ENCODE measurements around the gene BMP3. TPM values are rescaled to one million over a fixed set of nuclear protein-coding genes. Genes with fewer than 3 reads are reported as not detected.
"Not testable (repeated sequence)": the region's sequence is repeated elsewhere in the genome, so short reads cannot be mapped to it uniquely, and the experiment has no call there.

The BMP3 gene
- polyA plus RNA-seq, 3 donors = not detected

- H3K36me3 Mint-ChIP-seq = no peaks in the 10 kb centered on the region
- no peaks in the 10 kb centered on the region for H3K27me3 Mint-ChIP-seq (ENCODE audit: low read depth in 3 of 3)
- no peak overlapping the region for H3K27ac Mint-ChIP-seq
- no peak for DNase-seq
- no peaks in the 10 kb centered on the region for H3K79me2 ChIP-seq (ENCODE audit: insufficient read depth, low read length)
- TF ChIP-seq CTCF (IDR thresholded peaks at IDR 0.05) = no peak
- intact Hi-C loops (cut with micrococcal nuclease) = no loop called here
- no peak overlapping the region for H3K4me3 ChIP-seq (replicated peaks in 1 of 3; ENCODE audit: low read depth in 2 of 3, low read length in 3 of 3)
- no peak overlapping the region for H3K9ac ChIP-seq (ENCODE audit: insufficient read depth, low read length, poor library complexity, severe bottlenecking)
- no peaks in the 10 kb centered on the region for H3K9me3 ChIP-seq (replicated peaks in 1 of 2; ENCODE audit: control insufficient read depth in 1 of 2, insufficient read depth in 1 of 2, low read length in 2 of 2)
- H3K4me1 ChIP-seq (ENCODE audit: control insufficient read depth in 1 of 2, insufficient read depth in 2 of 2, low read length in 2 of 2) = no peaks in the 10 kb centered on the region
- H3K4me1 Mint-ChIP-seq = no peaks in the 10 kb centered on the region
- H2AFZ ChIP-seq (ENCODE audit: insufficient read depth, low read depth, low read length, poor library complexity, severe bottlenecking) = no peak overlapping the region
- H4K20me1 ChIP-seq (ENCODE audit: insufficient read depth, low read length) = no peaks in the 10 kb centered on the region
- H3K36me3 ChIP-seq (replicated peaks in 1 of 2; ENCODE audit: control insufficient read depth in 1 of 2, insufficient read depth in 2 of 2, low read length in 2 of 2) = no peaks in the 10 kb centered on the region
- no peak overlapping the region for H3K4me3 Mint-ChIP-seq
- no CpG with 5 or more reads among the region's 2 CpGs for WGBS (ENCODE audit: insufficient coverage)
- peaks cover 0 to 5% (median 0%) of the 10 kb centered on the region in 7 donors for H3K9me3 Mint-ChIP-seq
- no peak overlapping the region for H3K27ac ChIP-seq (ENCODE audit: low read depth in 1 of 2, low read length in 2 of 2)
- no peak overlapping the region for H3K4me2 ChIP-seq (replicated peaks; ENCODE audit: extremely low read depth, low read length, poor library complexity, severe bottlenecking)
- no peaks in the 10 kb centered on the region for H3K27me3 ChIP-seq (ENCODE audit: control insufficient read depth in 2 of 2, insufficient read depth in 2 of 2, low read length in 2 of 2)
These were observed 26.9 kb upstream of the BMP3 start for GRCh38 chr4:81003597-81004111.

- Histone ChIP-seq H3K79me2 (ENCODE audit: insufficient read depth, low read length) (no peaks in the 10 kb centered on the region), H3K27me3 (ENCODE audit: control insufficient read depth in 2 of 2, insufficient read depth in 2 of 2, low read length in 2 of 2) (no peaks in the 10 kb centered on the region), H3K27ac (ENCODE audit: low read depth in 1 of 2, low read length in 2 of 2) (no peak overlapping the region), H2AFZ (ENCODE audit: insufficient read depth, low read depth, low read length, poor library complexity, severe bottlenecking) (no peak overlapping the region), H3K9ac (ENCODE audit: insufficient read depth, low read length, poor library complexity, severe bottlenecking) (no peak overlapping the region), H3K4me2 (replicated peaks; ENCODE audit: extremely low read depth, low read length, poor library complexity, severe bottlenecking) (no peak overlapping the region), H3K36me3 (replicated peaks in 1 of 2; ENCODE audit: control insufficient read depth in 1 of 2, insufficient read depth in 2 of 2, low read length in 2 of 2) (no peaks in the 10 kb centered on the region), H3K9me3 (replicated peaks in 1 of 2; ENCODE audit: control insufficient read depth in 1 of 2, insufficient read depth in 1 of 2, low read length in 2 of 2) (peaks cover 0 to 10% of the 10 kb centered on the region in 2 donors), H3K4me3 (replicated peaks in 1 of 3; ENCODE audit: low read depth in 2 of 3, low read length in 3 of 3) (no peak overlapping the region), H4K20me1 (ENCODE audit: insufficient read depth, low read length) (no peaks in the 10 kb centered on the region), H3K4me1 (ENCODE audit: control insufficient read depth in 1 of 2, insufficient read depth in 2 of 2, low read length in 2 of 2) (no peaks in the 10 kb centered on the region)
- no peaks in the 10 kb centered on the region for H3K36me3 Mint-ChIP-seq
- peaks cover 0 to 8% (median 4%) of the 10 kb centered on the region in 7 donors for H3K9me3 Mint-ChIP-seq
- H3K4me1 Mint-ChIP-seq = no peaks in the 10 kb centered on the region
- DNase-seq = no peak
- no peak overlapping the region for H3K27ac Mint-ChIP-seq
- intact Hi-C loops (cut with micrococcal nuclease) = no loop called here
- H3K27me3 Mint-ChIP-seq (ENCODE audit: low read depth in 3 of 3) = peaks cover 0 to 2% (median 0%) of the 10 kb centered on the region in 3 donors
- H3K4me3 Mint-ChIP-seq = no peak overlapping the region
- no peak for TF ChIP-seq CTCF (IDR thresholded peaks at IDR 0.05)
- WGBS (ENCODE audit: insufficient coverage) = no CpG with 5 or more reads among the region's 2 CpGs
These were observed 23.1 kb upstream of the BMP3 start for GRCh38 chr4:81007417-81007816.

GRCh38 chr4:81016566-81016965 lies 13.9 kb upstream of the BMP3 start:
- H2AFZ ChIP-seq (ENCODE audit: insufficient read depth, low read depth, low read length, poor library complexity, severe bottlenecking); H3K36me3 Mint-ChIP-seq; H3K27ac ChIP-seq (ENCODE audit: low read depth in 1 of 2, low read length in 2 of 2); H3K36me3 ChIP-seq (replicated peaks in 1 of 2; ENCODE audit: control insufficient read depth in 1 of 2, insufficient read depth in 2 of 2, low read length in 2 of 2); H3K4me1 ChIP-seq (ENCODE audit: control insufficient read depth in 1 of 2, insufficient read depth in 2 of 2, low read length in 2 of 2); H4K20me1 ChIP-seq (ENCODE audit: insufficient read depth, low read length); H3K4me2 ChIP-seq (replicated peaks; ENCODE audit: extremely low read depth, low read length, poor library complexity, severe bottlenecking); intact Hi-C loops (cut with micrococcal nuclease); H3K27me3 ChIP-seq (ENCODE audit: control insufficient read depth in 2 of 2, insufficient read depth in 2 of 2, low read length in 2 of 2); H3K27me3 Mint-ChIP-seq (ENCODE audit: low read depth in 3 of 3); H3K27ac Mint-ChIP-seq; H3K79me2 ChIP-seq (ENCODE audit: insufficient read depth, low read length); H3K4me3 ChIP-seq (replicated peaks in 1 of 3; ENCODE audit: low read depth in 2 of 3, low read length in 3 of 3); H3K9ac ChIP-seq (ENCODE audit: insufficient read depth, low read length, poor library complexity, severe bottlenecking); DNase-seq; H3K4me1 Mint-ChIP-seq; H3K4me3 Mint-ChIP-seq: not testable (repeated sequence)
- H3K9me3 ChIP-seq (replicated peaks in 1 of 2; ENCODE audit: control insufficient read depth in 1 of 2, insufficient read depth in 1 of 2, low read length in 2 of 2) = peaks cover 0 to 11% of the 10 kb centered on the region in 2 donors
- peaks cover 2 to 11% (median 9%) of the 10 kb centered on the region in 7 donors for H3K9me3 Mint-ChIP-seq
- no CpG with 5 or more reads among the region's 2 CpGs for WGBS (ENCODE audit: insufficient coverage)

All from CD14-positive monocyte (primary cell).